Endothelial cell of umbilical vein (primary cell): ENCODE measurements around the gene TSPAN17. TPM values are rescaled to one million over a fixed set of nuclear protein-coding genes. Genes with fewer than 3 reads are reported as not detected.

Source experiments
- BruUV-seq: library from RNA; stranded (reverse); fragments of 400-500 nt; replicated peaks from 2 replicates; lab custom pipeline; 2021; lab: Mats Ljungman, UMichigan
- CTCF ChIA-PET: fragments of 300-600, 350-600 bp; sonication (Branson Sonifier 250); formaldehyde crosslinking; loops from one replicate; lab custom pipeline; 2021; ENCODE audit warnings: antibody characterized with exemption, inconsistent platforms; lab: Charles Lee
- POLR2A ChIA-PET: fragments of 300-600, 350-600 bp; sonication (Branson Sonifier 250); formaldehyde crosslinking; loops from one replicate; lab custom pipeline; 2021; ENCODE audit warnings: antibody characterized with exemption, inconsistent platforms; lab: Charles Lee
- DNase-seq: peaks from one replicate; pipeline ENCODE4 v3.0.0-alpha.2; 2011; ENCODE audit warnings: low read depth, low spot score
- FAIRE-seq: peaks from 2 replicates; lab custom pipeline; 2011; peaks lifted over from hg19 to GRCh38; lab: Jason Lieb, UNC
- H2AFZ ChIP-seq: 2 replicates; pipeline ENCODE4 v1.6.0; 2012; ENCODE audit warnings: low read depth, low read length, control low read depth, inconsistent platforms
- H3K27ac ChIP-seq: 2 replicates; pipeline ENCODE4 v1.5.1; 2011; ENCODE audit warnings: low read depth, mild to moderate bottlenecking, control low read depth, low read length, moderate library complexity; ENCODE audit not compliant: insufficient read depth
- H3K27me3 ChIP-seq, 2 experiments: 2 replicates each; pipeline versions ENCODE4 v1.6.0 to v1.6.1; 2011; ENCODE audit warnings: low read length in 2 of 2, mixed read lengths in 1 of 2; ENCODE audit not compliant: control insufficient read depth in 2 of 2, insufficient read depth in 2 of 2
- H3K36me3 ChIP-seq, 2 experiments: 2 replicates in 1 of 2; 3 replicates in 1 of 2; pipeline ENCODE4 v1.5.1; 2011; ENCODE audit warnings: low read length in 2 of 2, mild to moderate bottlenecking in 1 of 2, moderate library complexity in 1 of 2; ENCODE audit not compliant: control insufficient read depth in 2 of 2, insufficient read depth in 2 of 2; ENCODE audit errors: extremely low read depth in 1 of 2
- H3K4me1 ChIP-seq: 3 replicates; pipeline ENCODE4 v1.5.1; 2011; ENCODE audit warnings: mild to moderate bottlenecking, low read length; ENCODE audit not compliant: control insufficient read depth, insufficient read depth; ENCODE audit errors: extremely low read depth
- H3K4me2 ChIP-seq: 2 replicates; pipeline ENCODE4 v1.6.1; 2011; ENCODE audit warnings: low read length, control low read depth, mixed read lengths; ENCODE audit not compliant: insufficient read depth
- H3K4me3 ChIP-seq, 3 experiments: fragments of 200-600 bp in 1 of 3; sonication (generic), shearing (Covaris generic) in 1 of 3; replicated peaks in 1 of 3; 2 replicates each; pipeline ENCODE4 v1.5.1; 2011 to 2016; ENCODE audit warnings: control low read depth in 3 of 3, low read length in 3 of 3, mild to moderate bottlenecking in 2 of 3, inconsistent platforms in 1 of 3, low read depth in 1 of 3, moderate library complexity in 1 of 3; ENCODE audit not compliant: insufficient read depth in 1 of 3
- H3K79me2 ChIP-seq: 2 replicates; pipeline ENCODE4 v1.6.0; 2012; ENCODE audit warnings: low read length, inconsistent platforms; ENCODE audit not compliant: control insufficient read depth, insufficient read depth
- H3K9ac ChIP-seq: replicated peaks from 2 replicates; pipeline ENCODE3; 2011; ENCODE audit warnings: low read length, control low read depth; ENCODE audit not compliant: insufficient read depth; ENCODE audit errors: extremely low read depth
- H3K9me1 ChIP-seq: replicated peaks from 3 replicates; pipeline ENCODE4 v1.6.0; 2011; ENCODE audit warnings: mild to moderate bottlenecking, low read length; ENCODE audit not compliant: control insufficient read depth, insufficient read depth; ENCODE audit errors: extremely low read depth
- H3K9me3 ChIP-seq: replicated peaks from 2 replicates; pipeline ENCODE4 v1.5.1; 2012; ENCODE audit warnings: low read length, inconsistent platforms; ENCODE audit not compliant: control insufficient read depth, insufficient read depth
- H4K20me1 ChIP-seq: replicated peaks from 2 replicates; pipeline ENCODE3; 2011; ENCODE audit warnings: mild to moderate bottlenecking, low read length; ENCODE audit not compliant: control insufficient read depth, insufficient read depth; ENCODE audit errors: extremely low read depth
- CTCF ChIP-seq, 2 donors: IDR thresholded peaks; 1 replicate in 1 of 2; 2 replicates in 1 of 2; pipeline ENCODE4 v1.5.1; 2011; ENCODE audit warnings: low read length in 2 of 2, mild to moderate bottlenecking in 2 of 2, moderate library complexity in 2 of 2, control low read depth in 1 of 2, inconsistent platforms in 1 of 2, low read depth in 1 of 2; ENCODE audit not compliant: insufficient read depth in 1 of 2; ENCODE audit errors: extremely low read depth in 1 of 2
- EZH2 ChIP-seq: IDR thresholded peaks from 2 replicates; pipeline ENCODE4 v1.6.1; 2012; ENCODE audit warnings: borderline replicate concordance, low read depth, mild to moderate bottlenecking, moderate library complexity, low read length, inconsistent platforms; ENCODE audit not compliant: severe bottlenecking
- FOS ChIP-seq: IDR thresholded peaks from 2 replicates; pipeline ENCODE4 v1.6.1; 2011; ENCODE audit warnings: mild to moderate bottlenecking, low read length, moderate library complexity, borderline replicate concordance; ENCODE audit not compliant: insufficient read depth
- GATA2 ChIP-seq: IDR thresholded peaks from 2 replicates; pipeline ENCODE4 v1.7.0; 2011; ENCODE audit warnings: low read depth, mild to moderate bottlenecking, moderate library complexity, mixed read lengths, low read length; ENCODE audit not compliant: insufficient read length, insufficient read depth
- JUN ChIP-seq: IDR thresholded peaks from 2 replicates; pipeline ENCODE4 v1.6.1; 2011; ENCODE audit warnings: borderline replicate concordance, low read depth; ENCODE audit not compliant: insufficient read length, insufficient read depth
- MYC ChIP-seq: IDR thresholded peaks from one replicate; pipeline ENCODE4 v1.6.1; 2011; ENCODE audit warnings: mild to moderate bottlenecking, low read depth, low read length
- POLR2A ChIP-seq: IDR thresholded peaks from 2 replicates; pipeline ENCODE4 v1.6.1; 2012; ENCODE audit warnings: low read depth, mild to moderate bottlenecking, control low read depth, low read length
- POLR2AphosphoS5 ChIP-seq: IDR thresholded peaks from 2 replicates; pipeline ENCODE4 v1.6.1; 2012; ENCODE audit warnings: low read depth, mild to moderate bottlenecking, control low read depth, low read length, moderate library complexity; ENCODE audit not compliant: insufficient read depth
- dilution Hi-C: fragments of 300-500 bp; cut with MboI; formaldehyde crosslinking; loops from one replicate; pipeline ENCODE4 v1.15.0; 2019; ENCODE audit warnings: low sequenced_read_pairs; ENCODE audit not compliant: extremely low pct_ligation_motif_present
- intact Hi-C: fragments of 100-400 bp; cut with micrococcal nuclease; formaldehyde crosslinking; loops from one replicate; pipeline ENCODE4 v1.10.0; 2022
- polyA plus RNA-seq, 4 experiments: library from polyadenylated mRNA; depleted of rRNA in 3 of 4; stranded (reverse) in 3 of 4; unstranded in 1 of 4; fragments of >200 nt; gene quantifications; 2 replicates each; pipeline versions ENCODE4 v1.2.1 to v1.2.3, GENCODE V29; 2011 to 2012; ENCODE audit warnings: missing spikeins in 1 of 4
- total RNA-seq: library from RNA; stranded (reverse); gene quantifications from 2 replicates; pipeline ENCODE4 v1.2.3, GENCODE V29; 2021
- TF ChIP-seq, protein P1 (sequence below): IDR thresholded peaks from 2 replicates; pipeline ENCODE4 v1.6.1; 2011; ENCODE audit not compliant: insufficient read depth, insufficient read length

TSPAN17 gene
- total and polyA plus RNA-seq, 2 donors (not counting 3 experiments of a cell fraction or from before 2014, with no cell fraction given): 55.9 to 73.3 TPM

DNA sequence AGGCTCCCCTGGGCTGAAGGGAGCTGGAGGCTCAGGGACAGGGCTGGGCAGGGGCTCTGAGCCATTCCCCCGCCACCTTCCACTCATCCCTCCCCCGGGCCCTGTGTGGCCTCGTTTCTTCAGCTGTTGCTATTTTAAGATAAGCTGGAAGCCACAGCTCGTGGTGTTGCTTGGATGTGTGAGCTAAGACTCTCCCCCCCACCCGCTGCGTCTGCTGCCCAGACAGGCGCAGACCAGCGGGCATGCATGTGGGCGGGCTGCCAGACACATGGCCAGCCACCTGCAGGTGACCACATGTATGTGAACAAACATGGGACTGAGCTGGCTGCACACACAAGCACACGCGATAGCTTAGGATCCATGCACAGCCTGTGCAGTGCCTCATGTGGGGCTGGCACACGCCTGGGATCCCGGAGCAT is 25.6 kb upstream of the TSPAN17 start:
- ChIA-PET CTCF (interaction anchor here (0.9 to 2.7 kb wide), 9 partner anchors 9 to 84 kb away, joined by 3 to 11 read pairs (median 5); partner anchors contain the start of genes EIF4E1B, RNF44, SNCB and TSPAN17), POLR2A (no interaction called here)
- no peaks in the 10 kb centered on the region for H3K9me1 ChIP-seq
- H3K9ac ChIP-seq: no peak overlapping the region
- intact Hi-C loops (no loop called here), dilution Hi-C loops (no loop called here)
- H3K27ac ChIP-seq: no peak overlapping the region
- no peaks in the 10 kb centered on the region for H3K79me2 ChIP-seq
- H2AFZ ChIP-seq: no peak overlapping the region
- FAIRE-seq: no peak
- no peaks in the 10 kb centered on the region for H3K36me3 ChIP-seq
- H3K4me2 ChIP-seq: no peak overlapping the region
- no peaks in the 10 kb centered on the region for H4K20me1 ChIP-seq
- no peaks in the 10 kb centered on the region for H3K9me3 ChIP-seq
- peaks cover 39 to 45% of the 10 kb centered on the region in 2 experiments for H3K27me3 ChIP-seq
- TF ChIP-seq GATA2 (no peak), MYC (no peak), FOS (no peak)
- no TSS peak for BruUV-seq
- DNase-seq: no peak
- H3K4me1 ChIP-seq: peaks cover 7% of the 10 kb centered on the region
- H3K4me3 ChIP-seq: no peak overlapping the region

DNA sequence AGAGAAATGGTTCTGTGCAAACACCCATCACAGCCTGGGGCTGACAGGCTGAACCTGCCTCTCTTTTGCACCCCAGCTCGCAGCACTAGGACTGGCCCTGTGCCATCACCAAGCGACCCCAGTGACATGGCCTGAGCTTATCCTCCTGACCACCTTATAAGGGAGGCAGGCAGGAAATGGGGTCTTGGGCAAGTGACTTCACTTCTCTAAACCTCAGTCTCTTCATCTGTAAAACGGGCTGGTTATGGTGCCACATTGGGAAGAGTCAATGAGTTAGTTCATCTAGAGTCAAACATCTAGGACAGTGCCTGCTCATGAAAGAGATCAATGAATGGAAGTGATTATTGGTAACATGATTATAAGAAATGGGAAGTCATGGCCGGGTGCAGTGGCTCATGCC is 23.1 kb upstream of the TSPAN17 start:
- Histone ChIP-seq H3K36me3 (no peaks in the 10 kb centered on the region), H3K4me2 (no peak overlapping the region), H3K79me2 (no peaks in the 10 kb centered on the region), H3K27me3 (peaks cover 50 to 53% of the 10 kb centered on the region in 2 experiments), H3K9me1 (no peaks in the 10 kb centered on the region), H3K4me3 (no peak overlapping the region), H3K9me3 (no peaks in the 10 kb centered on the region), H4K20me1 (no peaks in the 10 kb centered on the region), H3K27ac (no peak overlapping the region), H3K4me1 (peaks cover 4% of the 10 kb centered on the region), H2AFZ (no peak overlapping the region), H3K9ac (no peak overlapping the region)
- no peak for FAIRE-seq
- intact Hi-C loops (no loop called here), dilution Hi-C loops (no loop called here)
- TF ChIP-seq MYC: no peak
- TF ChIP-seq POLR2A: no peak
- no peak for TF ChIP-seq EZH2
- no peak for TF ChIP-seq JUN
- TF ChIP-seq, protein P1, sequence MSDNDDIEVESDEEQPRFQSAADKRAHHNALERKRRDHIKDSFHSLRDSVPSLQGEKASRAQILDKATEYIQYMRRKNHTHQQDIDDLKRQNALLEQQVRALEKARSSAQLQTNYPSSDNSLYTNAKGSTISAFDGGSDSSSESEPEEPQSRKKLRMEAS: no peak
- TF ChIP-seq POLR2AphosphoS5: no peak
- no peak for TF ChIP-seq FOS
- no peak for TF ChIP-seq CTCF (IDR thresholded peaks at IDR 0.05; ENCODE audit: extremely low read depth in 1 of 2, insufficient read depth in 1 of 2, low read depth in 1 of 2, low read length in 2 of 2)
- no peak for TF ChIP-seq GATA2
- BruUV-seq: no TSS peak
- ChIA-PET POLR2A (no interaction called here), CTCF (interaction anchor here (1.8 kb wide), 1 partner anchor 50 kb away, joined by 5 read pairs; no protein-coding TSS in a partner anchor)
- no peak for DNase-seq
